HCT116 (cell line): Measurements from ENCODE around the gene SH3BP1. TPM values are rescaled to one million over a fixed set of nuclear protein-coding genes. Genes with fewer than 3 reads are reported as not detected.

ENCODE experiments used
- ATAC-seq: fragments of 200-7000 bp; cut with Tn5 transposase; 2 replicates; pipeline ENCODE4 v1.9.1; 2020; ENCODE audit warnings: mild to moderate bottlenecking, moderate library complexity
- BruUV-seq: library from RNA; stranded (reverse); fragments of 400-500 nt; replicated peaks from 2 replicates; lab custom pipeline; 2021; lab: Mats Ljungman, UMichigan
- CTCF ChIA-PET: fragments of 300-600 bp; sonication (Branson Sonifier 250); formaldehyde crosslinking; loops from one replicate; lab custom pipeline; 2021; ENCODE audit warnings: antibody characterized with exemption; lab: Charles Lee
- POLR2A ChIA-PET: fragments of 300-600, 350-600 bp; sonication (Branson Sonifier 250); formaldehyde crosslinking; loops from one replicate; lab custom pipeline; 2021; ENCODE audit warnings: antibody characterized with exemption; lab: Charles Lee
- RAD21 ChIA-PET, 2 experiments: fragments of 300-600 bp; sonication (Branson Sonifier 250); formaldehyde crosslinking; loops; one replicate each; lab custom pipeline; 2023; ENCODE audit warnings: low total read pairs in 2 of 2; ENCODE audit not compliant: uncharacterized antibody in 2 of 2, unreplicated experiment in 2 of 2, low non-redundant PET in 1 of 2; lab: Charles Lee
- DNase-seq: peaks from one replicate; pipeline ENCODE4 v3.0.0-alpha.2; 2010; ENCODE audit warnings: low read depth, low spot score
- H2AFZ ChIP-seq: fragments of 200-600 bp; shearing (Covaris generic), sonication (generic); 2 replicates; pipeline ENCODE4 v1.6.1; 2017; ENCODE audit warnings: low read depth, mixed run types, mixed read lengths, antibody characterized with exemption, low read length; ENCODE audit not compliant: poor library complexity, severe bottlenecking
- H3K27ac ChIP-seq: 2 replicates; pipeline ENCODE4 v1.5.1; 2012; ENCODE audit warnings: low read depth, low read length
- H3K27me3 ChIP-seq: fragments of 200-600 bp; sonication (generic); 2 replicates; pipeline ENCODE4 v1.6.1; 2016; ENCODE audit warnings: mixed run types, low read length, mixed read lengths; ENCODE audit not compliant: insufficient read depth
- H3K36me3 ChIP-seq, 2 experiments: fragments of 200-500 bp in 1 of 2; fragments of 200-600 bp in 1 of 2; sonication (Bioruptor generic) in 1 of 2; sonication (generic) in 1 of 2; 2 replicates each; pipeline versions ENCODE4 v1.5.1 to v1.6.1; 2014 to 2016; ENCODE audit warnings: low read length in 2 of 2, inconsistent platforms in 1 of 2, mixed read lengths in 1 of 2, mixed run types in 1 of 2; ENCODE audit not compliant: insufficient read depth in 2 of 2, control insufficient read depth in 1 of 2
- H3K4me1 ChIP-seq, 2 experiments: fragments of 200-600 bp in 1 of 2; sonication (generic) in 1 of 2; 2 replicates each; pipeline versions ENCODE4 v1.5.1 to v1.6.1; 2012 to 2017; ENCODE audit warnings: low read length in 2 of 2, inconsistent platforms in 1 of 2, mild to moderate bottlenecking in 1 of 2, mixed read lengths in 1 of 2, mixed run types in 1 of 2, moderate library complexity in 1 of 2; ENCODE audit not compliant: insufficient read depth in 2 of 2, control insufficient read depth in 1 of 2
- H3K4me2 ChIP-seq: fragments of 200-600 bp; sonication (generic); 2 replicates; pipeline ENCODE4 v1.6.1; 2017; ENCODE audit warnings: mixed run types, low read length, mixed read lengths
- H3K4me3 ChIP-seq, 2 experiments: fragments of 200-600 bp in 1 of 2; sonication (generic) in 1 of 2; replicated peaks in 1 of 2; 2 replicates each; pipeline ENCODE4 v1.5.1; 2011 to 2016; ENCODE audit warnings: low read length in 2 of 2, control low read depth in 1 of 2, low read depth in 1 of 2, mild to moderate bottlenecking in 1 of 2, mixed read lengths in 1 of 2, mixed run types in 1 of 2
- H3K79me2 ChIP-seq: fragments of 200-600 bp; sonication (generic); 2 replicates; pipeline ENCODE4 v1.6.1; 2017; ENCODE audit warnings: mild to moderate bottlenecking, mixed run types, low read length, moderate library complexity, mixed read lengths; ENCODE audit not compliant: insufficient read depth
- H3K9ac ChIP-seq: fragments of 200-600 bp; sonication (generic); 2 replicates; pipeline ENCODE4 v1.6.1; 2016; ENCODE audit warnings: low read length, mixed read lengths
- H3K9me2 ChIP-seq: fragments of 200-600 bp; sonication (generic), shearing (Covaris generic); 2 replicates; pipeline ENCODE4 v1.6.1; 2017; ENCODE audit warnings: mixed run types, mild to moderate bottlenecking, moderate library complexity; ENCODE audit not compliant: insufficient read depth
- H3K9me3 ChIP-seq, 2 experiments: fragments of 200-500 bp in 1 of 2; fragments of 200-600 bp in 1 of 2; sonication (Bioruptor generic) in 1 of 2; sonication (generic) in 1 of 2; 2 replicates each; pipeline ENCODE4 v1.6.1; 2014 to 2017; ENCODE audit warnings: low read length in 2 of 2, mixed read lengths in 2 of 2, inconsistent platforms in 1 of 2, low read depth in 1 of 2, mild to moderate bottlenecking in 1 of 2, mixed run types in 1 of 2, moderate library complexity in 1 of 2; ENCODE audit not compliant: control insufficient read depth in 1 of 2, insufficient read depth in 1 of 2
- H4K20me1 ChIP-seq: fragments of 200-600 bp; sonication (generic), shearing (Covaris generic); 2 replicates; pipeline ENCODE4 v1.6.1; 2017; ENCODE audit warnings: mixed run types, mild to moderate bottlenecking, moderate library complexity; ENCODE audit not compliant: insufficient read depth
- EGR1 ChIP-seq: IDR thresholded peaks from 2 replicates; pipeline ENCODE4 v1.6.1; 2012; ENCODE audit warnings: low read depth
- EZH2phosphoT487 ChIP-seq: fragments of 200-600 bp; IDR thresholded peaks from 2 replicates; pipeline ENCODE4 v1.6.1; 2018; ENCODE audit warnings: antibody characterized with exemption, borderline replicate concordance
- POLR2AphosphoS5 ChIP-seq: IDR thresholded peaks from 2 replicates; pipeline ENCODE4 v1.6.1; 2011; ENCODE audit warnings: mild to moderate bottlenecking, low read depth, low read length, moderate library complexity
- SIN3A ChIP-seq: IDR thresholded peaks from 2 replicates; pipeline ENCODE4 v1.6.1; 2012; ENCODE audit warnings: low read depth
- SP1 ChIP-seq: IDR thresholded peaks from 2 replicates; pipeline ENCODE4 v1.6.1; 2012; ENCODE audit warnings: low read depth
- TCF7L2 ChIP-seq: IDR thresholded peaks from 2 replicates; pipeline ENCODE4 v1.7.0; 2011; ENCODE audit warnings: borderline replicate concordance, inconsistent platforms; ENCODE audit not compliant: insufficient read depth, insufficient read length; ENCODE audit errors: extremely low read depth
- YY1 ChIP-seq: IDR thresholded peaks from 2 replicates; pipeline ENCODE4 v1.6.1; 2011; ENCODE audit warnings: low read length, low read depth, moderate library complexity, mild to moderate bottlenecking; ENCODE audit not compliant: insufficient replicate concordance; ENCODE audit errors: extremely low read depth
- ZFX ChIP-seq: fragments of 450-650 bp; IDR thresholded peaks from 2 replicates; pipeline ENCODE4 v1.6.1; 2017
- intact Hi-C: fragments of 100-400 bp; cut with micrococcal nuclease; formaldehyde crosslinking; loops from 2 replicates; pipeline ENCODE4 v1.10.0; 2022
- total RNA-seq: library from RNA; stranded (reverse); gene quantifications from one replicate; pipeline ENCODE4 v1.2.1, GENCODE V29; 2021; ENCODE audit not compliant: unreplicated experiment
- TF ChIP-seq, protein P1 (sequence below): IDR thresholded peaks from 2 replicates; pipeline ENCODE4 v1.6.1; 2012
- TF ChIP-seq, protein P2 (sequence below): IDR thresholded peaks from 2 replicates; pipeline ENCODE4 v1.6.1; 2012; ENCODE audit warnings: low read depth

SH3BP1 gene
- total RNA-seq, 1 experiment from 2014 or later: 48.4 TPM

DNA sequence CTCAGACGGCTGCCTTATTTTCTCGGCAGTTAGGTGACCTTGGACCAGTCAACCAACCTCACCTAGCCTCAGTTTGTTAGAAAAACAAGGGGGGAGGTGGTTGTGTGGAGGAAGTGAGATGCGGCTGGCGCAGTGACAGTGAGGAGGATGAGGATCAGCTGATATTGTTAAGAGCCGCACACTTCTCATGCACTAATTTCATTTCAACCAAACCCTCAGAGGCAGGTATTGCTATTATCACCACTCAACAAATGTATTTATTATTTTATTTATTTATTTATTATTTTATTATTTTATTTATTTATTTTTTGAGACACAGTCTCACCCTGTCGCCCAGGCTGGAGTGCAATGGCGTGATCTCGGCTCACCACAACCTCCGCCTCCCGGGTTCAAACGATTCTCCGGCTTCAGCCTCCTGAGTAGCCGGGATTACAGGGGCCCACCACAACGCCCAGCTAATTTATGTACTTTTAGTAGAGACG is 38.1 kb downstream of the SH3BP1 start:
- TF ChIP-seq, protein P1, sequence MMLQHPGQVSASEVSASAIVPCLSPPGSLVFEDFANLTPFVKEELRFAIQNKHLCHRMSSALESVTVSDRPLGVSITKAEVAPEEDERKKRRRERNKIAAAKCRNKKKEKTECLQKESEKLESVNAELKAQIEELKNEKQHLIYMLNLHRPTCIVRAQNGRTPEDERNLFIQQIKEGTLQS: no peak
- TF ChIP-seq YY1 (no peak), POLR2AphosphoS5 (no peak), SIN3A (no peak), ZFX (no peak), EGR1 (no peak), TCF7L2 (no peak), EZH2phosphoT487 (no peak), SP1 (no peak)
- TF ChIP-seq, protein P2, sequence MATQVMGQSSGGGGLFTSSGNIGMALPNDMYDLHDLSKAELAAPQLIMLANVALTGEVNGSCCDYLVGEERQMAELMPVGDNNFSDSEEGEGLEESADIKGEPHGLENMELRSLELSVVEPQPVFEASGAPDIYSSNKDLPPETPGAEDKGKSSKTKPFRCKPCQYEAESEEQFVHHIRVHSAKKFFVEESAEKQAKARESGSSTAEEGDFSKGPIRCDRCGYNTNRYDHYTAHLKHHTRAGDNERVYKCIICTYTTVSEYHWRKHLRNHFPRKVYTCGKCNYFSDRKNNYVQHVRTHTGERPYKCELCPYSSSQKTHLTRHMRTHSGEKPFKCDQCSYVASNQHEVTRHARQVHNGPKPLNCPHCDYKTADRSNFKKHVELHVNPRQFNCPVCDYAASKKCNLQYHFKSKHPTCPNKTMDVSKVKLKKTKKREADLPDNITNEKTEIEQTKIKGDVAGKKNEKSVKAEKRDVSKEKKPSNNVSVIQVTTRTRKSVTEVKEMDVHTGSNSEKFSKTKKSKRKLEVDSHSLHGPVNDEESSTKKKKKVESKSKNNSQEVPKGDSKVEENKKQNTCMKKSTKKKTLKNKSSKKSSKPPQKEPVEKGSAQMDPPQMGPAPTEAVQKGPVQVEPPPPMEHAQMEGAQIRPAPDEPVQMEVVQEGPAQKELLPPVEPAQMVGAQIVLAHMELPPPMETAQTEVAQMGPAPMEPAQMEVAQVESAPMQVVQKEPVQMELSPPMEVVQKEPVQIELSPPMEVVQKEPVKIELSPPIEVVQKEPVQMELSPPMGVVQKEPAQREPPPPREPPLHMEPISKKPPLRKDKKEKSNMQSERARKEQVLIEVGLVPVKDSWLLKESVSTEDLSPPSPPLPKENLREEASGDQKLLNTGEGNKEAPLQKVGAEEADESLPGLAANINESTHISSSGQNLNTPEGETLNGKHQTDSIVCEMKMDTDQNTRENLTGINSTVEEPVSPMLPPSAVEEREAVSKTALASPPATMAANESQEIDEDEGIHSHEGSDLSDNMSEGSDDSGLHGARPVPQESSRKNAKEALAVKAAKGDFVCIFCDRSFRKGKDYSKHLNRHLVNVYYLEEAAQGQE: no peak
- peak overlapping the region; percentile 98 for H3K4me2 ChIP-seq
- H3K4me1 ChIP-seq: peaks cover 34 to 70% of the 10 kb centered on the region in 2 experiments
- no TSS peak for BruUV-seq
- intact Hi-C loops: no loop called here
- H2AFZ ChIP-seq: no peak overlapping the region
- ChIA-PET RAD21 (interaction anchor here in 1 of 2 experiments (1.0 kb wide), 1 partner anchor 178 kb away, joined by 3 read pairs; no protein-coding TSS in a partner anchor), CTCF (interaction anchor here (0.7 to 1.0 kb wide), 3 partner anchors 13 to 34 kb away, joined by 3 to 5 read pairs (median 4); no protein-coding TSS in a partner anchor), POLR2A (interaction anchor here (0.6 to 4.6 kb wide), 8 partner anchors 9 to 69 kb away, joined by 3 to 71 read pairs (median 4); partner anchors contain the start of genes GGA1, NOL12 and PDXP)
- H3K79me2 ChIP-seq: peaks cover 13% of the 10 kb centered on the region; the same call in 1 of the 2 replicates
- ATAC-seq (no peak), DNase-seq (no peak)
- H3K27ac ChIP-seq: peak overlapping the region; percentile 97; the same call in 1 of the 2 replicates
- H3K27me3 ChIP-seq: no peaks in the 10 kb centered on the region
- H3K9me2 ChIP-seq: no peaks in the 10 kb centered on the region
- H3K4me3 ChIP-seq: peak overlapping the region; percentile 71 to 86
- no peaks in the 10 kb centered on the region for H4K20me1 ChIP-seq
- H3K9me3 ChIP-seq: no peaks in the 10 kb centered on the region
- H3K36me3 ChIP-seq: peaks cover 5 to 11% of the 10 kb centered on the region in 2 experiments; a peak in 3 of 4 replicates
- H3K9ac ChIP-seq: peak overlapping the region; percentile 67
